Left kidney (tissue), 2 donors: ENCODE results near the gene GTF2B. TPM values are rescaled to one million over a fixed set of nuclear protein-coding genes. Genes with fewer than 3 reads are reported as not detected.
"Not testable (repeated sequence)": the region's sequence is repeated elsewhere in the genome, so short reads cannot be mapped to it uniquely, and the experiment has no call there.

Experiments
- DNase-seq: peaks from one replicate; pipeline ENCODE4 v3.0.0-alpha.2; 2013
- polyA plus RNA-seq: library from polyadenylated mRNA; unstranded; fragments of 120-200 nt; gene quantifications from one replicate; pipeline ENCODE4 v1.2.1, GENCODE V29; 2013; ENCODE audit not compliant: insufficient read length

GTF2B gene
- polyA plus RNA-seq, 1 donor: 46.3 TPM

DNA sequence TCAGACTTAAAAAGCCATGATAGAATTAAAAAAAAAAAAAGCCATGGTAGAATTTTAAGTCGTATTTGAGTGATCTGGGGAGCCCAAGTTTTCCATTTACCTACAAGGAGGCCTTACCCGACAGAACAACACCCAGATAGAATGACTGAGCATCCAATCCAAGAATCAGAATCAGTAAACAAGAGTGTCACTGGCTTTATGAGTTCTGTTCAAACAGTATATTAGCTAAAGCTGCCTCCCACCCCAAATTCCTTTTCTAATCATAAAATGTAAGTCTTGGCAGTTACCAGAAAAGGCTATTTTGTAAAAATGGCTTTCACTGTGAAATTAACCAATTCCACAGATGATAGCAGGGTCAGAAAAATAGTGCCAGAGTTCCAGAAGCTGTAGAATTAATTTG lies 1.2 kb downstream of the GTF2B start:
- no peak for DNase-seq

DNA sequence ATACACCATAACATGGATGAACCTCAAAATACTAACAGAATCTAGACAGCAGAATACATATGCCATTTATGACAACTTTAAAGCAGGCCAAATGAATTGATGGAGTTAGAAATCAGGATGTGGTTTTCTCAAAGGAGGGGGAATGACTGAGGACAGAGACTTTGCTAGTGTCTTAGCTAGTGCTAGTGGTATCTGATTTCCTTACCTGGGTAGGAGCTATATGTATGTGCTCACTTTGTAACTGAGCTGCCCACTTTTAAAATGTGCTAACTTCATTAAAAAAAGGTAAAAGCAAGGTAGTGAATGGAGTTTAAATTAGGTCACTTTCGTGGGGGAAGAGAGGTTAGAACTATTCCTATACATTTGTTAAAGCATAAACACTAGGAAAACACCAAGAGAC lies 2.6 kb downstream of the GTF2B start:
- no peak for DNase-seq

DNA sequence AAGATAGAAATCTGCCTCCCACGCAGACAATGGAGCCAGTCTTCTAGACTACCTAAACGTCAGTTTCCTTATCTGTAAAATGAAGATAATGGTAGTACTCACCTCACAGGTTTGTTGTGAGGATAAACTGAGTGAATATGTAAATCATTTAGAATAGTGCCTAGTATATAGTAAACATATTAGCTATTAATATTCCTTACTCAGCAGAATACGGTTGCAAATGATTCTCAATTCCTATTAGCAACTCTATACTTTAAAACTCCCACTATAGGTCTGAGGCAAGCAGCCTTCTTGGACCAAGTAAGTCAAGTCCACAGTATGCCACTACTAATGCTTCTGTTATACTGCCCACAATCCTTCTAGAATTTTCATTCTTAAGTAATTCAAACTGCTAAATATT lies 5.4 kb downstream of the GTF2B start:
- no peak for DNase-seq

- no peak for DNase-seq
These were observed 8.2 kb downstream of the GTF2B start for GRCh38 chr1:88883156-88883555.

DNA sequence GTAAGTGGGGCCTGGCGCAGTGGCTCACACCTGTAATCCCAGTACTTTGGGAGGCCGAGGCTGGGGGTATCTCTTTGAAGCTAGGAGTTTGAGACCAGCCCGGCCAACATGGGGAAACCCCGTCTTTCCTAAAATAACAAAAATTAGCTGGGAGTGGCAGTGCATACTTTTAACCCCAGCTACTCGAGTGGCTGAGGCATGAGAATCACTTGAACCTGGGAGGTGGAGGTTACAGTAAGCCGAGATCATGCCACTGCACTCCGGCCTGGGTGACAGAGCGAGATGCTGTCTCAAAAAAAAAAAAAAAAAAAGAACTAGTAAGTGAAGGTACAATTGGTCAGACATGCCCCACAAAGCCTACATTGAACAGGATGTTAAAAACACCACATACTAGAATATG lies 10.7 kb downstream of the GTF2B start:
- not testable (repeated sequence) for DNase-seq

GRCh38 chr1:88878731-88879130 lies 12.6 kb downstream of the GTF2B start:
- DNase-seq: no peak

- no peak for DNase-seq
These were observed 13.5 kb downstream of the GTF2B start for GRCh38 chr1:88877911-88878310.

DNA sequence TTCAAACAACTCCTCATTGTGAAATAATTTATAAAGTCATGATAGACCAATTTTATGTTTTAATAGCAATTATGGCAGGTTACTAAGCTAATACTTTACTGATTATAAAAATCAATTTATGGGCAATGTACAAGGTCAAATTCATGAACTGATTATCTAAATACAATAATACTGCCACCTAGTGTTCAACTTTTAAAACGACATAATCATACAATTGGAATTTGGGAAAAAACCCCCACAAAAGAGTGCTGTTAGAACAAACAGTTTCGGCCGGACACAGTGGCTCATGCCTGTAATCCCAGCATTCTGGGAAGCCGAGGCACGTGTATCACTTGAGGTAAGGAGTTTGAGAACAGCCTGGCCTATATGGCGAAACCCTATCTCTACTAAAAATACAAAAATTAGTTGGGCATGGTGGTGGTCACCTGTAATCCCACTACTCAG lies 14.0 kb downstream of the GTF2B start:
- DNase-seq: peak; percentile 10

- no peak for DNase-seq
These were observed 14.6 kb downstream of the GTF2B start for GRCh38 chr1:88876573-88877365.

- no peak for DNase-seq
These were observed 15.8 kb downstream of the GTF2B start for GRCh38 chr1:88875595-88875994.

DNA sequence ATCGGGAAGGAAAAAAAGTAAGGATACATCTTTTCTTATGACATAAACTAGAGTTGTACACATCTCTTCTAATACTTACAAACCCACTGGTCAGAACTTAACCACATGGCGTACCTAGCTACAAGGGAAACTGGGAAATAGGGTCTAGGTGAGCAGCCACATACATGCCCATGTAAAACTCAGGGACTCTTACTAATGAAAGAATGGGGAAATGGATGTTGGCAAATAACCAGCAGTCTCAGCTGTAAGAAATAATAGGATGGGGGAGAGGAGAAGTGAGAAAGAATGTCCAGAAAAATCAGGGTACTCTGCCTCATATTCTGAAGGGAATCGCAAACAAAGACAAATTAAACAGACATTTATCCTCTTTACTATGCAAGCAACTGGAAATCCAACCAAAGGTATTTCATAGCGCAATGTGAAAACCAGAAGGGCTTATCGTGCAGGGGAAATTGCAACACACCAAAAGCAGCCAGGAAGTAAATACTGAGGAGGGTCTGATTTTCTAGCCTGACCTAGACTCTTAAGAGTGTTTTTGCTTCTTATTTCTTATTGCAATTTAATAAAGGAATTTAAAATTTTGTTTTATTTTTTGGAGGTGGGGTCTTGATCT lies 17.5 kb downstream of the GTF2B start:
- no peak for DNase-seq

- not testable (repeated sequence) for DNase-seq
These were observed 21.7 kb downstream of the GTF2B start for GRCh38 chr1:88869644-88870043.

DNA sequence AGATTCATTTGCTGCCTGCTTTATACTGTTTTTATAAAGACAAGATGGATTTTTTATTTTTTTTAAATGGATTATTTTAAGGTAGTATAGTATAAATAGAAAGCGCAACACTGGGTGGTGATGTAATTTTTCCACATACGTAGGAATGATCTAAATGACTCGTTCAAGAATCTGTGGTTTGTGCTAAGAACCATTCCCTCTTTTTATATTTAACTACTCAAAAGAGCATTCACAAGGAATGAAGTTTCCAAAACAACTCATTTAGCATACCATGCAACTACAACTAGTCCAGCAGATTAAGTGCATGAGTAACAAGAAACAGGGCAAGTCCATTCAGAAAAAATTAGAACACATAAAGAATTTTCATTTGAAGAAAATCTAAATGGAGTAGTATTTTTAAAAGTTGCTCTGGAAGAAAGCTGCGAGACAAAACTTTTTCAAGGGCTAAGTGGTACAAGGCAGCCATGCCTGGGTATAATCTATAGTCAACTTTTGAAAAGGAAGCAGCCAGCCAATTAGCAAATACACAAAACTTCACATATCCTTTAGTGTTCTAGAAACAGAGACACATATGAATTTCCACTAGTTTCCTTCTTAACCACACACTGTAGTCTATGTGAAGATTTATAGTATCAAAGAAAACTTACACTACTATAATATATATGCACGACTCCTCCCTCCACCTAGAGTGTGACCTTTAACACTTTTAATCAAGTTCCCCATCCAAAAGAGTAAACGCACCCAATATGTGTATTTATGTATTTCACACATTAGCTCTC lies 23.4 kb downstream of the GTF2B start:
- no peak for DNase-seq

GRCh38 chr1:88851303-88852063 lies 39.9 kb downstream of the GTF2B start:
- no peak for DNase-seq

GRCh38 chr1:88847643-88848042 lies 43.7 kb downstream of the GTF2B start:
- DNase-seq: no peak

GRCh38 chr1:88825721-88826120 lies 65.6 kb downstream of the GTF2B start:
- no peak for DNase-seq

GRCh38 chr1:88819642-88820041 lies 71.7 kb downstream of the GTF2B start:
- not testable (repeated sequence) for DNase-seq

DNA sequence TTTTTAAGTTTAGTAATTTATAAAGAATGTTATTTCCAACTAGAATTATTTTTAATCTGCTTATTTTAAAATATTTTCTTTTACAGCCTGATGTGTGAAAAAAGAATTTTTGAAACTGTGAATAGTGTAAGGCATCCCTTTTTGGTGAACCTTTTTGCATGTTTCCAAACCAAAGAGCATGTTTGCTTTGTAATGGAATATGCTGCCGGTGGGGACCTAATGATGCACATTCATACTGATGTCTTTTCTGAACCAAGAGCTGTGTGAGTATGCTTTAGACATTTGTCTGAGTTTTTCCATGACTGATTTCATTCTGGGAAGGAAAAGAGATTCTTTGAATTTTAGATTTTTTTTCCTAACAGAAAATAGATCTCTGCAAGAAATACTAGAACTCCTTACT lies 77.9 kb downstream of the GTF2B start:
- peak; percentile 3 for DNase-seq

GRCh38 chr1:88812366-88812765 lies 79.0 kb downstream of the GTF2B start:
- DNase-seq: no peak

DNA sequence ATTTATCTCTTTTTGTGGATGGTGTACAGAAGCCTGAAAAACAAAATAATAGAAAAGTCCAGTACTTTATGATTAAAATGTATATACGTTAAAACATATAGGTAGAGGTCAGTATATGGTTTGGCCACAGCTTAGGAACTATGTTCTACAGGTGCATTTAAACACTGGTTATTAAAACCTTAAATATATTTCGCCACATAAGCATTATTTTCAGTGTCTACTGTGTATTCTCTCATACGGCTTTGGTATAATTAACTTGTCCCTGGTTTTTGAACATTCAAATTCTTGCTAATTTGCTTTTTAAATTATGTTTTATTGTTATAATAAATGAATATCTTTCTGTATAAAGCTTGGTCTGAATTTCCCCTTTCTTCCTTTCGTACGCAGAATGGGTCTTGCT lies 87.9 kb downstream of the GTF2B start:
- DNase-seq: no peak

DNA sequence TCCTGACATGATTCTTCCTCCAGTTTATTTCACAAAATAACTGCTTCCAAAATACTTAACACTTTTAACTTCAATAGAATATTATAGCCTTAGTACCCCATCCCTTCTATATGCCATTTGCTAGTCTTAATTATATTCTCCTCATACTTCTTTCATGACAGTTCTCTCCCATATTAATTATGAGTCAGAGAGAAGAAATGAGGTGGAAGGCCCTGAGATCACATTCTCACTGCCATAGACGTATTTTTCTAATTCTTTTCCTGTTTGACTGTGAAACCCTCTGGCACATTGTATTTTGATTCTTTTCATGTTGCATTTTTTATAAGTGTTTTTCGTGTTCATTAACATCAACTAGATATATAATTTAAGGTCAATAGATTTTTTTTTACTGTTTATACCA lies 88.4 kb downstream of the GTF2B start:
- DNase-seq: no peak
